ENCODE data around the gene RIPK4. TPM values are rescaled to one million over a fixed set of nuclear protein-coding genes. Genes with fewer than 3 reads are reported as not detected.

RIPK4 gene
- total RNA-seq, 3 donors from 2014 or later (not counting 1 experiment from before 2014, with no cell fraction given) = 0.09 TPM; not detected in 2

DNA sequence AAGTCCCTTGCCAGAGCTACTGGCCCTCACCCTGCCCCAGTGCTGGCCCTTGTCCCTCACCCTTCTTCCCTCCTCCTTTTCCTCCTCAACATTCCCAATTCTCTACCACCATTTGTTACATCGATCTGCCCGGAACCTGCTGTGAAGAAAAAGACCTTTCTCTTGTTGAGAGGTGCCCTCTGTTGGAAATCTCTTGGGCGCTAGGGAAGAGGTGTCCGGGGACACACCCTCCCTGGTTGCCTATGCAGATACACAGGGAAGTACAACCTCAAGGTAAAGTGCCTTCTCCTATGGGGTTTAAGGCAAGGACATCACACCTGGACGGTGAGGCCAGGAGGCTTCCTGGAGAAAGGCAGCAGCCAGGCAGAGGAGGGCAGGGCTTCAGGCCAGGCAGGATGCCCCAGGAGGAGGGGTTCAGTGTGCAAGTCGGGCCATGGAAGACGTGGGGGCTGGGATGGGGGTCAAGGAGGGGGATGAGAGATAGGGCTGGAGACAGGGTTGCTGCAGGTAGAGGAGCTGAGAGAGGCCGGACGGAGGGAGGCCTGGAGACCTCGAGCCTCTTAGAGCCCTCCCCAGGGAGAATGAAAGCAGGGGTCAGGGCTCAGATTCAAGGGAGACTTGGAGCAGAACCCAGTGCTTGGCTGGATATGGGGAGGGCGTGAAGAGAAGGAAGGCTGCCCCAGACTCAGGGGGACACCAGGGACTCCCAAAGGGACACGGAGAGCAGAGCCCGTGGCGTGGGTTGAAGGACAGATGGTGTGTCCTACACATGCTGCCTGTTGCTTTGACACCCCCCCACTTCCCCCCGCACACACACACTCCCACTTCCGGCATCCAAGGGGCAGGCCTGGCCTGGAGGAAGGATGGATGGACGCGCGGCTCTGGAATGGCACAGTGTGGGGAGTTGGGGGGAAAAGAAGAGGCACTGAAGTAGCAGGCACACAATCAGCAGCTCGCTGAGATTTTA lies 44.5 kb downstream of the RIPK4 start:
- TF ChIP-seq CTCF (IDR thresholded peaks at IDR 0.05) = no peak
- no peaks in the 10 kb centered on the region for H3K9me3 ChIP-seq (ENCODE audit: control insufficient read depth, insufficient read depth, low read length)
- no peaks in the 10 kb centered on the region for H3K9me3 Mint-ChIP-seq
- WGBS (ENCODE audit: insufficient coverage) = 85% methylated on average over 14 of the region's 20 CpGs
- intact Hi-C loops (cut with micrococcal nuclease) = no loop called here
- no peak overlapping the region for H3K4me3 ChIP-seq (ENCODE audit: low read length)
- H3K27me3 Mint-ChIP-seq (ENCODE audit: low read depth in 2 of 2) = peaks cover 25 to 29% of the 10 kb centered on the region in 2 donors
- no peaks in the 10 kb centered on the region for H3K36me3 ChIP-seq (ENCODE audit: control insufficient read depth, insufficient read depth, low read length)
- H3K4me1 ChIP-seq (ENCODE audit: control insufficient read depth, insufficient read depth, low read length) = no peaks in the 10 kb centered on the region
- no peak overlapping the region for H3K4me3 Mint-ChIP-seq
- H3K27ac ChIP-seq (ENCODE audit: low read length) = no peak overlapping the region
- no peak overlapping the region for H3K27ac Mint-ChIP-seq
- H3K27me3 ChIP-seq (ENCODE audit: control insufficient read depth, insufficient read depth, low read length) = peaks cover 9% of the 10 kb centered on the region
- DNase-seq (no peak), ATAC-seq (no peak)
- H3K36me3 Mint-ChIP-seq = no peaks in the 10 kb centered on the region
- H3K4me1 Mint-ChIP-seq = peaks cover 0 to 5% of the 10 kb centered on the region in 2 donors

- intact Hi-C loops (cut with micrococcal nuclease) = no loop called here
- 71% methylated on average over 2 of the region's 2 CpGs for WGBS (ENCODE audit: insufficient coverage)
- Histone ChIP-seq H3K9me3 (ENCODE audit: control insufficient read depth, insufficient read depth, low read length) (no peaks in the 10 kb centered on the region), H3K27ac (ENCODE audit: low read length) (no peak overlapping the region), H3K4me1 (ENCODE audit: control insufficient read depth, insufficient read depth, low read length) (no peaks in the 10 kb centered on the region), H3K4me3 (ENCODE audit: low read length) (no peak overlapping the region), H3K36me3 (ENCODE audit: control insufficient read depth, insufficient read depth, low read length) (no peaks in the 10 kb centered on the region), H3K27me3 (ENCODE audit: control insufficient read depth, insufficient read depth, low read length) (peaks cover 4% of the 10 kb centered on the region)
- H3K36me3 Mint-ChIP-seq = no peaks in the 10 kb centered on the region
- H3K27ac Mint-ChIP-seq = no peak overlapping the region
- H3K4me3 Mint-ChIP-seq = no peak overlapping the region
- no peak for DNase-seq
- peaks cover 18 to 26% of the 10 kb centered on the region in 2 donors for H3K27me3 Mint-ChIP-seq (ENCODE audit: low read depth in 2 of 2)
- no peak for ATAC-seq
- no peaks in the 10 kb centered on the region for H3K9me3 Mint-ChIP-seq
- no peak for TF ChIP-seq CTCF (IDR thresholded peaks at IDR 0.05)
- peaks cover 0 to under 1% of the 10 kb centered on the region in 2 donors for H3K4me1 Mint-ChIP-seq
Observed at GRCh38 chr21:41720250-41720649, 46.6 kb downstream of the RIPK4 start.

GRCh38 chr21:41719691-41720090 lies 47.2 kb downstream of the RIPK4 start:
- H3K4me3 Mint-ChIP-seq = no peak overlapping the region
- TF ChIP-seq CTCF (IDR thresholded peaks at IDR 0.05) = no peak

More at GRCh38 chr21:41719691-41720090, 47.2 kb downstream of the RIPK4 start:
- Mint-ChIP-seq H3K27me3 (ENCODE audit: low read depth in 2 of 2) (peaks cover 18 to 24% of the 10 kb centered on the region in 2 donors), H3K36me3 (no peaks in the 10 kb centered on the region), H3K27ac (no peak overlapping the region), H3K9me3 (no peaks in the 10 kb centered on the region), H3K4me1 (no peaks in the 10 kb centered on the region)
- H3K27ac ChIP-seq (ENCODE audit: low read length) = no peak overlapping the region
- WGBS (ENCODE audit: insufficient coverage) = 81% methylated on average over 6 of the region's 6 CpGs
- intact Hi-C loops (cut with micrococcal nuclease) = no loop called here
- DNase-seq (no peak), ATAC-seq (no peak)
- peaks cover 4% of the 10 kb centered on the region for H3K27me3 ChIP-seq (ENCODE audit: control insufficient read depth, insufficient read depth, low read length)
- H3K4me3 ChIP-seq (ENCODE audit: low read length) = no peak overlapping the region
- no peaks in the 10 kb centered on the region for H3K4me1 ChIP-seq (ENCODE audit: control insufficient read depth, insufficient read depth, low read length)
- no peaks in the 10 kb centered on the region for H3K36me3 ChIP-seq (ENCODE audit: control insufficient read depth, insufficient read depth, low read length)
- no peaks in the 10 kb centered on the region for H3K9me3 ChIP-seq (ENCODE audit: control insufficient read depth, insufficient read depth, low read length)

Measured in natural killer cell (primary cell).